IMR-90 (cell line): ENCODE measurements around the gene VAT1L. TPM values are rescaled to one million over a fixed set of nuclear protein-coding genes. Genes with fewer than 3 reads are reported as not detected.

Experiments
- ATAC-seq: fragments of 200-7000 bp; cut with Tn5 transposase; 2 replicates; pipeline ENCODE4 v1.9.1; 2020; ENCODE audit warnings: low read depth, mild to moderate bottlenecking, moderate library complexity
- BruUV-seq: library from RNA; stranded (reverse); fragments of 400-500 nt; replicated peaks from 2 replicates; lab custom pipeline; 2021; lab: Mats Ljungman, UMichigan
- CTCF ChIA-PET: fragments of 300-600 bp; formaldehyde crosslinking; extraction: SDS; loops from one replicate; lab custom pipeline; 2021; ENCODE audit warnings: antibody characterized with exemption; lab: Yijun Ruan, JAX
- POLR2A ChIA-PET: fragments of 300-600 bp; sonication (Branson Sonifier 250); formaldehyde crosslinking; loops from one replicate; lab custom pipeline; 2022; ENCODE audit warnings: antibody characterized with exemption; ENCODE audit not compliant: unreplicated experiment; lab: Charles Lee
- DNase-seq: peaks from one replicate; pipeline ENCODE4 v3.0.0; 2013
- H2AFZ ChIP-seq: replicated peaks from 2 replicates; pipeline ENCODE3; 2013; ENCODE audit warnings: low read length, mild to moderate bottlenecking; ENCODE audit not compliant: poor library complexity
- H2AK5ac ChIP-seq: 2 replicates; pipeline ENCODE4 v1.6.1; 2013; ENCODE audit warnings: low read depth, low read length, inconsistent platforms
- H2AK9ac ChIP-seq: replicated peaks from 2 replicates; pipeline ENCODE3; 2013; ENCODE audit warnings: mild to moderate bottlenecking, low read depth, low read length, moderate library complexity; ENCODE audit not compliant: poor library complexity
- H2BK120ac ChIP-seq: 2 replicates; pipeline ENCODE4 v1.6.1; 2013; ENCODE audit warnings: low read depth, low read length, inconsistent platforms
- H2BK15ac ChIP-seq: 3 replicates; pipeline ENCODE4 v1.6.1; 2013; ENCODE audit warnings: low read depth, low read length, inconsistent platforms
- H2BK20ac ChIP-seq: 2 replicates; pipeline ENCODE4 v1.6.1; 2013; ENCODE audit warnings: low read depth, mild to moderate bottlenecking, inconsistent platforms, low read length, moderate library complexity
- H2BK5ac ChIP-seq: 2 replicates; pipeline ENCODE4 v1.6.1; 2013; ENCODE audit warnings: mild to moderate bottlenecking, low read depth, low read length, inconsistent platforms; ENCODE audit not compliant: poor library complexity, severe bottlenecking
- H3K14ac ChIP-seq: replicated peaks from 2 replicates; pipeline ENCODE4 v1.6.1; 2013; ENCODE audit warnings: low read depth, low read length, inconsistent platforms
- H3K18ac ChIP-seq: 2 replicates; pipeline ENCODE4 v1.6.1; 2013; ENCODE audit warnings: low read depth, low read length, control low read depth
- H3K23ac ChIP-seq: 2 replicates; pipeline ENCODE4 v1.6.1; 2013; ENCODE audit warnings: low read depth, low read length, inconsistent platforms
- H3K27ac ChIP-seq: 2 replicates; pipeline ENCODE4 v1.5.1; 2013; ENCODE audit warnings: mild to moderate bottlenecking, control low read depth, low read length; ENCODE audit not compliant: insufficient read depth
- H3K27me3 ChIP-seq: 2 replicates; pipeline ENCODE4 v1.6.1; 2013; ENCODE audit warnings: low read length; ENCODE audit not compliant: control insufficient read depth, insufficient read depth
- H3K36me3 ChIP-seq: 2 replicates; pipeline ENCODE4 v1.6.1; 2013; ENCODE audit warnings: low read length, mixed read lengths; ENCODE audit not compliant: control insufficient read depth, insufficient read depth
- H3K4ac ChIP-seq: 2 replicates; pipeline ENCODE4 v1.6.1; 2013; ENCODE audit warnings: low read depth, low read length, inconsistent platforms
- H3K4me1 ChIP-seq: 2 replicates; pipeline ENCODE4 v1.6.1; 2013; ENCODE audit warnings: low read length, mixed read lengths; ENCODE audit not compliant: control insufficient read depth, insufficient read depth
- H3K4me2 ChIP-seq: 2 replicates; pipeline ENCODE4 v1.6.1; 2013; ENCODE audit warnings: low read depth, mild to moderate bottlenecking, control low read depth, low read length, moderate library complexity
- H3K4me3 ChIP-seq: 2 replicates; pipeline ENCODE4 v1.5.1; 2013; ENCODE audit warnings: low read depth, mild to moderate bottlenecking, control low read depth, low read length, moderate library complexity; ENCODE audit not compliant: insufficient read depth
- H3K56ac ChIP-seq: 2 replicates; pipeline ENCODE4 v1.6.1; 2013; ENCODE audit warnings: low read length, inconsistent platforms; ENCODE audit not compliant: insufficient read depth; ENCODE audit errors: extremely low read depth
- H3K79me1 ChIP-seq, 2 experiments: 2 replicates each; pipeline ENCODE4 v1.6.1; 2013; ENCODE audit warnings: low read length in 2 of 2, inconsistent platforms in 1 of 2, low read depth in 1 of 2
- H3K9ac ChIP-seq: 2 replicates; pipeline ENCODE4 v1.6.1; 2013; ENCODE audit warnings: low read depth, low read length, control low read depth
- H3K9me1 ChIP-seq: 2 replicates; pipeline ENCODE4 v1.6.1; 2013; ENCODE audit warnings: low read length, inconsistent platforms; ENCODE audit not compliant: insufficient read depth
- H3K9me3 ChIP-seq: 2 replicates; pipeline ENCODE4 v1.6.1; 2013; ENCODE audit warnings: low read length; ENCODE audit not compliant: control insufficient read depth, insufficient read depth
- H4K20me1 ChIP-seq: 2 replicates; pipeline ENCODE4 v1.6.1; 2013; ENCODE audit warnings: low read length, inconsistent platforms; ENCODE audit not compliant: insufficient read depth
- H4K5ac ChIP-seq: 2 replicates; pipeline ENCODE4 v1.6.1; 2013; ENCODE audit warnings: mild to moderate bottlenecking, low read depth, low read length, control low read depth
- H4K8ac ChIP-seq, 2 experiments: 2 replicates each; pipeline ENCODE4 v1.6.1; 2013; ENCODE audit warnings: low read depth in 2 of 2, low read length in 2 of 2, control low read depth in 1 of 2, inconsistent platforms in 1 of 2
- H4K91ac ChIP-seq: 2 replicates; pipeline ENCODE4 v1.6.1; 2013; ENCODE audit warnings: low read depth, low read length, inconsistent platforms; ENCODE audit not compliant: insufficient read depth
- FOS ChIP-seq: fragments of 150-350 bp; IDR thresholded peaks from 2 replicates; pipeline ENCODE4 v1.6.1; 2016; ENCODE audit warnings: low read depth, low read length
- POLR2A ChIP-seq: IDR thresholded peaks from 2 replicates; pipeline ENCODE4 v1.6.1; 2012; ENCODE audit warnings: mild to moderate bottlenecking, low read depth, low read length
- RCOR1 ChIP-seq: IDR thresholded peaks from 2 replicates; pipeline ENCODE4 v1.6.1; 2012; ENCODE audit warnings: mild to moderate bottlenecking, low read length, improper control_type of control experiment; ENCODE audit not compliant: insufficient replicate concordance
- SMC3 ChIP-seq: fragments of 150-350 bp; IDR thresholded peaks from 2 replicates; pipeline ENCODE4 v1.6.1; 2016; ENCODE audit warnings: low read depth, mild to moderate bottlenecking, antibody characterized with exemption, low read length, moderate library complexity
- WGBS, 2 experiments: methylation state at CpG; one replicate each; pipeline versions ENCODE4 v1.1.5 to v1.1.7; 2013; ENCODE audit warnings: missing lambda C conversion rate in 2 of 2; ENCODE audit not compliant: insufficient read length in 1 of 2; ENCODE audit errors: extremely low coverage in 2 of 2; 5-methylcytosine and 5-hydroxymethylcytosine counted together
- dilution Hi-C: fragments of 300-500 bp; cut with HindIII; formaldehyde crosslinking; loops from one replicate; pipeline ENCODE4 v1.14.3; 2018; ENCODE audit warnings: low sequenced_read_pairs; ENCODE audit not compliant: unreplicated experiment
- in situ Hi-C: fragments of 300-500 bp; cut with MboI; formaldehyde crosslinking; loops from 3 replicates; pipeline ENCODE4 v1.14.3; 2019; ENCODE audit warnings: low sequenced_read_pairs, inconsistent platforms, mixed read lengths
- intact Hi-C: fragments of 100-400 bp; cut with micrococcal nuclease; formaldehyde crosslinking; loops from 2 replicates; pipeline ENCODE4 v1.10.0; 2022
- polyA plus RNA-seq, 3 experiments: library from polyadenylated mRNA; depleted of rRNA; stranded (reverse); fragments of >200 nt; gene quantifications; 2 replicates each; pipeline ENCODE4 v1.2.3, GENCODE V29; 2012; ENCODE audit warnings: low replicate concordance in 1 of 3
- total RNA-seq: library from RNA; depleted of rRNA; stranded (reverse); fragments of >200 nt; gene quantifications from 2 replicates; pipeline ENCODE4 v1.2.3, GENCODE V29; 2012

The VAT1L gene
- total and polyA plus RNA-seq, 2 of the 4 experiments (the other 2 are of a cell fraction): 15.4 to 18.5 TPM

DNA sequence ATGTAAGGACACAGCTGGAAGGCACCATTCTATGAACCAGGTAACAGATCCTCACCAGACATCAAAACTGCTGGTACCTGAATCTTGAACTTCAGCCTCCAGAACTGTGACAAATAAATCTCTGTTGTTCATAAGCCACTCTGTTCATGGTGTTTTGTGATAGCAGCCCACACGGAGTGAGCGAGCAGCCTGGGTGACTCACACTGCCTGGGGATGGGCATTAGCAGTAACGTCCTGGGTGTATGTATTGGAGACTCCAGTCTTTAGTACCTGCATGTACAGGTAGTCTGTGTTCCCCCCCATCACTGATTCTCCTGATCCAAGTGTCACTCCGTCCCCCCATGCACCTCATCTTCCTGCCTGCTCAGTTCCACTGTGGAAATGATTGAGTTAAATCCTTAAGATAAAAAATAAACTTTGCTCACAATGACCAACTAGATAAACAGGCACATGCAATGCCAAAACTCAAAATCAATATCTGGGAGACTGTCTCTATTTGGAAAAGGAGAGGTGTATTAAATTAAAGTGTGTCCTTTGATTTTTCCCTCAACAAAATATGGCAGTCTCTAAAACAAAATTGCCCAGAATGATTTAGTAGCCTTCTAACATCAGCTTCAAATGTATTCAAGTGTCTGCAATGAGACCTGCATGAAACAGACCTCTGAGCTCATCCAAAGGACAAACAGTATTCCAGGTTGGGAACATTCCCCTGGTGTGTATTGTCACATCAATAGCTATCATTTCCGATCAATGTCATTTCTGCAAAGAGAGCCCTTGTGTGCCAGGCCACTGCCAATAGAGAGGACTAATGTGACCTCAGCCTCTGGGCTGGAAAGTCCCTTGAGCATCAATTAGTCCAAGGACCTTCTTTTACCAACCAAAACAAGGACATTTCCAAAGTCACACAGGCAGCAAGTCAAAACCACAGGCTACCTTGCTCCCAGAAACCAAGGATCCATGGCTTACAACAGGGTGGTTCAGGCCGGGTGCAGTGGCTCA lies 12.2 kb upstream of the VAT1L start:
- Histone ChIP-seq H4K20me1 (no peaks in the 10 kb centered on the region), H3K9ac (no peak overlapping the region), H4K8ac (no peak overlapping the region), H3K18ac (peak overlapping the region; percentile 34; the same call in 1 of the 2 replicates), H3K56ac (no peak overlapping the region), H2BK120ac (peak overlapping the region; percentile 23; the same call in 1 of the 2 replicates), H3K79me1 (no peaks in the 10 kb centered on the region), H3K4me3 (no peak overlapping the region), H3K4ac (0 out of 2 replicates have a peak overlapping the region, but pooled peaks have one; percentile 15), H3K9me3 (no peaks in the 10 kb centered on the region), H3K23ac (no peak overlapping the region), H3K27ac (no peak overlapping the region), H2AK9ac (no peak overlapping the region), H4K91ac (peak overlapping the region; percentile 41; the same call in 1 of the 2 replicates), H3K27me3 (no peaks in the 10 kb centered on the region), H2BK5ac (no peak overlapping the region), H3K4me2 (no peak overlapping the region), H4K5ac (no peak overlapping the region), H2AK5ac (peak overlapping the region; percentile 32; the same call in 1 of the 2 replicates), H3K9me1 (peaks cover 3% of the 10 kb centered on the region), H2BK15ac (peak overlapping the region; percentile 55; the same call in 1 of the 3 replicates), H3K36me3 (no peaks in the 10 kb centered on the region), H2AFZ (peak overlapping the region; percentile 66), H3K4me1 (peaks cover 2% of the 10 kb centered on the region), H3K14ac (0 out of 2 replicates have a peak overlapping the region, but pooled peaks have one; percentile 22), H2BK20ac (peak overlapping the region; percentile 27; the same call in 1 of the 2 replicates)
- ATAC-seq (peak; percentile 73), DNase-seq (peak; percentile 65)
- no CpG with 5 or more reads among the region's 6 CpGs for WGBS, 2 experiments
- in situ Hi-C loops (no loop called here), dilution Hi-C loops (no loop called here), intact Hi-C loops (no loop called here)
- TF ChIP-seq SMC3 (0 out of 2 replicates have a peak, but pooled peaks have one; percentile 7), RCOR1 (no peak), FOS (peak; percentile 56; the same call in 1 of the 2 replicates), POLR2A (no peak)
- no TSS peak for BruUV-seq
- ChIA-PET CTCF (no interaction called here), POLR2A (no interaction called here)
